HepG2 (cell line): ENCODE results near the gene GGA2. TPM values are rescaled to one million over a fixed set of nuclear protein-coding genes. Genes with fewer than 3 reads are reported as not detected.
A peak's percentile ranks its signal among the peaks of the same experiment; 100 is the strongest.

Experiments
- ADNP ChIP-seq: sonication (generic); formaldehyde crosslinking; IDR thresholded peaks from 2 replicates; pipeline ENCODE4 v1.4.0; 2020; ENCODE audit warnings: missing genetic modification reagents
- CSRNP2 ChIP-seq: sonication (generic); formaldehyde crosslinking; conservative IDR thresholded peaks from 2 replicates; pipeline ENCODE4 v1.8.0; 2022; ENCODE audit warnings: low read depth, missing genetic modification reagents
- DBP ChIP-seq: sonication (generic); formaldehyde crosslinking; IDR thresholded peaks from 2 replicates; pipeline ENCODE4 v1.4.0; 2020; ENCODE audit warnings: missing genetic modification reagents; ENCODE audit errors: not compliant biosample characterization
- FIP1L1 ChIP-seq: fragments of 200-400 bp; formaldehyde crosslinking; IDR thresholded peaks from 2 replicates; pipeline ENCODE4 v1.6.1; 2018; ENCODE audit warnings: low read depth, mild to moderate bottlenecking, low read length, moderate library complexity, borderline replicate concordance; ENCODE audit not compliant: insufficient read depth
- NR2F1 ChIP-seq, 2 experiments: fragments of 450-650 bp in 1 of 2; formaldehyde crosslinking in 1 of 2; IDR thresholded peaks; 2 replicates each; pipeline versions ENCODE4 v1.5.0 to v1.6.1; 2016 to 2020; ENCODE audit warnings: mild to moderate bottlenecking in 1 of 2, missing compliant biosample characterization in 1 of 2, missing genetic modification reagents in 1 of 2, moderate library complexity in 1 of 2
- PBX2 ChIP-seq: IDR thresholded peaks from 2 replicates; pipeline ENCODE4 v1.6.1; 2016; ENCODE audit warnings: control low read depth
- SKI ChIP-seq: fragments of 450-650 bp; IDR thresholded peaks from one replicate; pipeline ENCODE4 v1.6.1; 2018; ENCODE audit warnings: mild to moderate bottlenecking; ENCODE audit not compliant: partially characterized antibody
- SKIL ChIP-seq: sonication (generic); formaldehyde crosslinking; IDR thresholded peaks from 2 replicates; pipeline ENCODE4 v1.8.0; 2022; ENCODE audit warnings: missing genetic modification reagents, mild to moderate bottlenecking, moderate library complexity, borderline replicate concordance
- SNRNP70 ChIP-seq: fragments of 200-400 bp; formaldehyde crosslinking; IDR thresholded peaks from 2 replicates; pipeline ENCODE4 v1.6.1; 2017; ENCODE audit warnings: mild to moderate bottlenecking, low read depth, low read length, moderate library complexity
- STAG1 ChIP-seq: sonication (generic); formaldehyde crosslinking; IDR thresholded peaks from 2 replicates; pipeline ENCODE4 v1.4.0; 2020; ENCODE audit warnings: missing genetic modification reagents
- ZBTB34 ChIP-seq: sonication (generic); formaldehyde crosslinking; IDR thresholded peaks from 2 replicates; pipeline ENCODE4 v1.8.0; 2022; ENCODE audit warnings: mild to moderate bottlenecking, missing genetic modification reagents
- ZFP41 ChIP-seq: sonication (generic); formaldehyde crosslinking; IDR thresholded peaks from 2 replicates; pipeline ENCODE4 v1.4.0; 2020; ENCODE audit warnings: mild to moderate bottlenecking, missing genetic modification reagents, borderline replicate concordance
- ZNF24 ChIP-seq: fragments of 450-650 bp; IDR thresholded peaks from 2 replicates; pipeline ENCODE4 v1.6.1; 2017; ENCODE audit warnings: antibody characterized with exemption, mild to moderate bottlenecking
- ZNF678 ChIP-seq: sonication (generic); formaldehyde crosslinking; IDR thresholded peaks from 2 replicates; pipeline ENCODE4 v1.4.0; 2020; ENCODE audit warnings: mild to moderate bottlenecking, missing genetic modification reagents
- ZNF740 ChIP-seq: sonication (generic); formaldehyde crosslinking; IDR thresholded peaks from 2 replicates; pipeline ENCODE4 v1.4.0; 2020; ENCODE audit warnings: missing genetic modification reagents
- ZSCAN31 ChIP-seq: sonication (generic); formaldehyde crosslinking; IDR thresholded peaks from 2 replicates; pipeline ENCODE4 v1.5.0; 2020; ENCODE audit warnings: low read depth, mild to moderate bottlenecking, missing genetic modification reagents
- polyA plus RNA-seq, 8 experiments: library from polyadenylated mRNA; depleted of rRNA in 3 of 8; stranded (reverse) in 7 of 8; unstranded in 1 of 8; fragments of >200 nt; fragmentation: Illumina TruSeq in 4 of 8; extraction: Trizol in 4 of 8; gene quantifications; 2 replicates each; pipeline versions ENCODE4 v1.2.1 to v1.2.3, GENCODE V29; 2011 to 2016; ENCODE audit warnings: low read depth in 4 of 8, missing spikeins in 1 of 8, mixed read lengths in 1 of 8; ENCODE audit not compliant: insufficient read depth in 1 of 8
- total RNA-seq, 5 experiments: library from RNA; depleted of rRNA; stranded (reverse); fragments of >200 nt; fragmentation: Illumina TruSeq; extraction: Trizol; gene quantifications; 2 replicates each; pipeline ENCODE4 v1.2.3, GENCODE V29; 2016; ENCODE audit warnings: low read depth in 1 of 5

GGA2 gene
- total and polyA plus RNA-seq, 2 of the 13 experiments (the other 11 are each of a cell fraction or from before 2014, with no cell fraction given) = 51.5 to 69.8 TPM

GRCh38 chr16:23556881-23557778 is 46.8 kb upstream of the GGA2 start, which contains the start of the genes EARS2 and UBFD1 (continued):
- TF ChIP-seq DBP (CRISPR knock-in tag) = peak; percentile 99
- peak; percentile 14 to 41; a peak in 2 of 4 replicates for TF ChIP-seq NR2F1 (CRISPR knock-in tag; IDR thresholded peaks at IDR 0.05)
- no peak; the same call in 1 of the 2 replicates for TF ChIP-seq ZFP41 (CRISPR knock-in tag)
- TF ChIP-seq PBX2 (CRISPR knock-in tag) = peak; percentile 89
- 0 out of 2 replicates have a peak, but pooled peaks have one; percentile 22 for TF ChIP-seq ZBTB34 (CRISPR knock-in tag)
- peak; percentile 69; the same call in 1 of the 2 replicates for TF ChIP-seq ZNF740
- 0 out of 2 replicates have a peak, but pooled peaks have one; percentile 70 for TF ChIP-seq ZNF678 (CRISPR knock-in tag)
- peak; percentile 96; the same call in 1 of the 2 replicates for TF ChIP-seq FIP1L1
- TF ChIP-seq SKI = peak; percentile 86
- no peak; the same call in 1 of the 2 replicates for TF ChIP-seq ZSCAN31
- 0 out of 2 replicates have a peak, but pooled peaks have one; percentile 65 for TF ChIP-seq ZNF24
- TF ChIP-seq CSRNP2 (CRISPR knock-in tag) = 0 out of 2 replicates have a peak, but pooled peaks have one; percentile 20
- TF ChIP-seq STAG1 (CRISPR knock-in tag) = peak; percentile 58
- TF ChIP-seq SNRNP70 = no peak
- peak; percentile 100 for TF ChIP-seq ADNP (CRISPR knock-in tag)
- no peak for TF ChIP-seq SKIL (CRISPR knock-in tag)
